NCI-H1048 (cell line): Measurements from ENCODE around the gene RPF1.
"Not testable (repeated sequence)": the region's sequence is repeated elsewhere in the genome, so short reads cannot be mapped to it uniquely, and the experiment has no call there.

Source experiments
- DNase-seq: peaks from one replicate; lab custom pipeline; 2025; lab: John Stamatoyannopoulos, UW

The RPF1 gene

DNA sequence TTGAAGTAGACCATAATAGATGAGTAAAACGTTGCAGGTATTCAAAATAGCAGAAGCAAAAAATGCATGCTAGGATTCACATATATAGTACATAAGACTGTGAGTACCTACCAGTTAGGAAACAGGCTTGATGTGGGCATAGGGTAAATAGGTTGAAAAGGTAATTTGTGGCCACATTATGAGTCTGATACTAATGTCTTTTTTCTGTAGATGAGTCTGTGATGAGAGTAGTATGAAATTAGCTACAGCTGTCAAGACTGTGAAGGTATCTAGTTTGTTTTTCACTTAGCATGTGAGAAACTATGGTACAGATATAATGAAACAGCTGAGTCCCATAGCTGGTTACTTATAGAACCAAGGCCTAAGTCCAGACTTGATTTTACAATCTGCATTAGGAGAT, 14.7 kb downstream of the RPF1 start:
- DNase-seq = no peak

DNA sequence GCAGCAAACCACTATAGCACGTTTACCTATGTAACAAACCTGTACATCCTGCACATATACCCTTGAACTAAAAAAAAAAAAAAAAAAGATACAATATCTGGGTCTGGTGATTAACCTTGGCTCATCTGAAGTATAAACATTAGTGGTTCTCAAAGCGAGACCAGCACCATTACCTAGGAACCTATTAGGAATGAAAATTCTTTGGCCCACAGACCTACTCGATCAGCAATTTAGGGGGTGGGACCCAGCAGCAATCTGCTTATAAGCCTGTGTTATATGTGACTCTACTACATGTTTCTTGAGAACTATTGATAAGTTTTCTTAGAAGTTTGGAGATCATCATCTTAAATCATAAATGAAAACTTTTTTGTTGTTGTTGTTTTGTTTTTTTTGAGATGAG, 17.4 kb downstream of the RPF1 start:
- DNase-seq = no peak

DNA sequence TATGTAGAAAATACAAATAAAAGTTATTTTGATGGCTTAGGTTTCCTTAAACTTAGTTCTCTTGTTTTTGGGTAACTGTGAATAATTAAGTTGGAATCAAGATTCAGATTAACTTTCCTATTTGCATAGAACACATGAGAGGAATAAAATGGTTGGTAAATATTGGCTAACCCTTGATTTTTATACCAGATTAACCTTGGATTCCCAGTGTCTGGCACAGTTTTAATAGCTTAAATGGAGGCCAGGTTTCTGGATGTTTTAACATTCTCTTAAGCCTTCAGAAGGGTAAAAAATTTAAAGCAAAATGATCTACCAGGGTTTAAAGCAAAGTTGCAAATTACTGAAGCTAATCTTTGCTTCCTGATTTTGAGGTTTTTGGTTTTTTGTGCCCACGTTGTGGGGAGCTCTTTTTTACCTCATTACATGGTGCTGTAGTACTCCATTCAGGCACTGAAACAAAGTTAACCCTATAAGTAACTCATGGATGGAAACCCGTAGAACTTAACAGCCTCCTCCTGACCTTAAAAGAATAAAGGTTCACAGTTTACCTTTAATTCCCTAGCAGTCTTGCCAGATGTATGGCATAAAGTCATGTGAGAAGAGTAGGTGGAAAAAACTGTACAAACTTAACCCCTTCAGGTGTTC, 18.7 kb downstream of the RPF1 start:
- no peak for DNase-seq

DNA sequence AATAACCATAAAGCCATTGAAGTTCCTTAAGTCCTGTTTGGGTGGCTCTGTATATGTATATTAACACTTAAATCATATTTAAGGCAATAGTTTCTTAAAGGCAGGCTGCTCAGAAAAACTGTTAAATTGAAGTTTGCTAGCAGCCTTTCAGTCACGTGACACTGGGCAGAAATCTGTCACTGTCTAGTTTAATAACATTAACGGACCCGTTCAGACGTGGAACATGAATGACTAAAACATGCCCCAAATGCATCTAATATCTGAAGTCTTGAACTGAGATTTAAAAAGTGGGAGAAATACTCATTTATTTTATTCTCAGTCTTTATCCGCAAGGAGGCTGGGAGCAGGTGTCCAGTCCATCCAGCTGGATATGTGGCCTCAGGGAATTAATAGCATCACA, 23.9 kb downstream of the RPF1 start:
- DNase-seq = no peak

DNA sequence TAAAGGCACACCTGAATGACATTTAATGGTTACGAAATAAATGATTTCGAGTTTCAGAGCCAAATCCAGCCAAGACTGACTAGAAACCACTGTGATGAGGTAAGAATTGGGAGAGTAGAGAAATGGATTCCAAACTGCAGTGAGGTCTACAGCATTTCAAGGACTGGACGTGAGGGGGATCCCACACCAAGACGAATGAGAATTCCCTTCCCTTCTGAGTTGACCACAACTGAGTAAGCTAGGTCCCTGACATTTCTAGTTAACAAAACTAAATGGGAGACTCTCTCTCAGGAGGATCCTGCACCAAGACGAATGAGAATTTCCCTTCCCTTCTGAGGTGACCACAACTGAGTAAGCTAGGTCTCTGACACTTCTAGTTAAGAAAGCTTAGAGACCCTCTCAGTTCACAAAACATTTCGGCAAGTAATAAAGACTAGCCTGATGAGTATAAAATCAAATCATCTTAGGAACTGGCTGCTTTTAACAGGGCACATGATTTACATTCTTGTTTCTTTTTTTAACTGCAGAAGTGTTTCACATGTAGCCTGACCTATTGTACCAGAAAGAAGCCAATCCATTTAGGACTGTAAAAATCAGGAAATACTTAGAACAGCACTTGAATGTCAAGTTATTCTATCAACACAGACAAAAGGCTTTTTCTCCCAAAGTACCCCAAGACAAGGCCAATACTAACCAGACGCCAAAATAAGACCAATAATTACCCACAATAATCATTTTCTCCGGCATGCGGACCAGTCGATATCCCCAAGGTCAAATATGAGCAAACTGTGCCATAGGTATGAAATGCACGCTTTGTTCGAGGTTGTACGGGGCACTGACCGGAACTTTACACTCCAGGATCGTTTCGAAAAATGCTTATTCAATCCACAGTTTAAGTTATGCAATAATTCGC, 25.8 kb downstream of the RPF1 start:
- DNase-seq = no peak

DNA sequence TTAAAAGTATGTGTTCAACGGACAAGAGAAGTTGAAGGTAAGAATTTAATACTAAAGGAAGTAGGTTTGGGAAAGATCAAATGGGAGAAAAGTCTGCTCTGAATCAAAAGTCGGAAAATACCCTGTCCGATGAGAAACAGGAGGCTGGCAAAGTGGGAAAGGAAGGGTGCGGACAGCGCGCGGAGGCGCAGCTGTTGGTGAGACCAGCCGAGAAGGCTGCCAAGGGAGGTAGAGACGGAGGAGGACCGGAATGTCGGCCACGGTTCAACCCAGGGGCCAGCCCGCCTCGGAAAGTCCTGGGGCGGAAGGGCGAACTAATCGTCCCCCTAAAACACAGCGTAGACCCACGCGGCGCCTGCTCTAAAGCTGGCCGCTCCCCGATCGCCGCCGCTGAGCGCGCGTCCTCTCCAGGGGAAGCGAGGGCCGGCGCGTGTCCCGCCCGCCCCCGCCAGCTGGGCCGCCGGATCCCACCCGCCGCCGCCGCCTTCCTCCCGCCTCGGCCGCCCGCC, 26.5 kb downstream of the RPF1 start:
- DNase-seq = no peak

DNA sequence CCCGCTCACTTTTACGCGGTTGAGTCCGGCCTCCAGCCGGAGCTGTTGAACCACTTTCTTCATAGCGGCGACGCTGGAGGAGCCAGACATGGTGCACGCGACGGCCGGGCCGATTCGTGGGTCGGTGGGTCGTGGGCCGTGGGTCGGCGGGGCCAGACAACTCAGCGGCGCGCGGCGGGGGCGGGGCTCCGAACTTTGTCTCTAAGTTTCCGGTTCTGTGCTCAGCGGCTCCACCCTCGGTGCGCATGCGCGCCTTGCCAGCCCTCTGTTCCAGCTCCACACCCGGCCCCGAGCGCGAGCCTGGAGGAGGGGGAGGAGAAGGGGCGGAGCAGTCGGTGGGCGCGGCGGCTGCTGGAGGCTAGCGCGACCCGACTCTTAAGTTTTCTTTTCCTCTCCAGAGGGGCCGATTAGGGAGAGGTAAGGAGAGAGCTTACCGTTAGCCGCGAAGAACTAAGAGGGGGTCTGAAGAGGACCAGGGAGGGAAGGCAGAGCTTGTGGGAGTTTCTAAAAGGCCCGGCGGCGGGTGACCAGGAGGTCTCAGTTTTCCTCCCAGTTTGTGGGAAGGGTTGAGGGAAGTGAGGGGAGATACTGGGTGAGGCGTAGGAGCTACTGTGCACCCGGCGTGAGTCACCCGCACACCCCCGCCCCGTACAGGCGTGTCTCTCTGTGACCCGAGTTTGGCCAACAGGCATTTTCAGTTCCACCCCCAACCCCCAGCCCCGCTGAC, 27.1 kb downstream of the RPF1 start, which contains the start of the genes GNG5 and SPATA1:
GNG5 (minus strand) TSS at position 580 of the 727 bp plus-strand sequence; CDS start at position 90, 490 bp downstream.
SPATA1 (plus strand) TSS at position 385 of the 727 bp plus-strand sequence. CDS start 9,974 bp downstream, outside the sequence.
- peak; percentile 94 for DNase-seq

DNA sequence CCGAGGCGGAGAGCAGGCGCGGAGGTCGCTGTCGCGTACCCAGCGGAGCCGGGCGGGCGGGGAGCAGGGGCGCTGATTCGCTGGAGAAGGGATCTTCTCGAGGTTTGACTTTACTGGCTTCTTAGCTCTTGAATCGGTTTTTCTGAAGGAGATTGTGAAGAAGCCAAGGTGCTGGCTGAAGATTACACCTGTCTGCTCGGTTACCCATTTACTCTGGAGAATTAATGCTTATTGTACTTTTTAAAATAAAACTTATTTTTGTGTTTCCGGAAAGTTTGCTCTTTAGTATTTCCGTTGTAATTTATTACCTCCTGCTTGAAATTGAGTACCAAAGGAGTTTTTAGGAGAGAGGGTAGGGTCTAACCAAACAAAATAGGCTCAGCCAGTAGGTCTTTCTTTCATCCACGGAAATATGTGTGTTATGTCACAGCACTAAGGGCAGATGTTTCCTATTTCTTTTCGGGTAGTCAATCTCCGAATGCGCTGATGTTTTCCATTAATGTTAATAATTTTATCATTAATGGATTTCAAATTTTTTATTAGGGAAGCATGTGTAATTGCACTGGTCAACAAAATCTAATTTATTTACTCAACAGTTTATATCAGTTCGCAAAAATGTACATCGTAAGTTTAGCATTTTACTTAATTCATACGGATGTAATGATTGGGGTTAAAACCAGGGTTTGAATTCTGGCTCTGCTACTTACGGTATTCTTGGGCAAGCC, 27.8 kb downstream of the RPF1 start:
- DNase-seq = no peak

DNA sequence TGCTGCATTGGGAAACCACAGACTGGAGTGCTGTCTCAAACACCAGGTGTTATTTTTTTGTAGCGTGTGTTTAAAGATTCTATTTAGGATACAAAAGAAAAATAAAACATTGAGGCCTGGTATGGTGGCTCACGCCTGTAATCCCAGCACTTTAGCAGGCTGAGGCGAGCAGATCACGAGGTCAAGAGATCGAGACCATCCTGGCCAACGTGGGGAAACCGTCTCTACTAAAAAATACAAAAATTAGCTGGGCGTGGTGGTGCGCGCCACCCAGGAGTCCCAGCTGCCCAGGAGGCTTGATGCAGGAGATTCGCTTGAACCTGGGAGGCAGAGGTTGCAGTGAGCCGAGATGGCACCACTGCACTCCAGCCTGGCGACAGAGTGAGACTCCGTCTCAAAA, 28.8 kb downstream of the RPF1 start:
- DNase-seq = not testable (repeated sequence)

DNA sequence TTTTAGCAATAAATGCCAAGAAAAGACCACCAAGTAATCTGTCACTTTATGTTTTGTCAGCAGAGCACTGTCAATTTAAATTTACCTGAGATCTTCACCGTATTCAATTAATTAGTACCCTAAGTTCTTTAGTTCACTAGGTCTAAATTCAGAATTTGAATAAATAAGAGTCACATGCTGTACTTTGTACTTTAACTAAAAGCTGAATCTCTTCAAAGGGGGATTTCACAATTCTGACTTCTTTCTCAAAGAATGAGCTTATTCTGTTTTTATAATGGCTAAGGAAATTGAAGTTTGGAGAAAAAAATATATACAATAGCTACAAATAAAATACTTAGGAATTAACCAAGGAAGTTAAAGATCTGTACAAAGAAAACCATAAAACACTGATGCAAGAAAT, 29.4 kb downstream of the RPF1 start:
- DNase-seq = no peak

DNA sequence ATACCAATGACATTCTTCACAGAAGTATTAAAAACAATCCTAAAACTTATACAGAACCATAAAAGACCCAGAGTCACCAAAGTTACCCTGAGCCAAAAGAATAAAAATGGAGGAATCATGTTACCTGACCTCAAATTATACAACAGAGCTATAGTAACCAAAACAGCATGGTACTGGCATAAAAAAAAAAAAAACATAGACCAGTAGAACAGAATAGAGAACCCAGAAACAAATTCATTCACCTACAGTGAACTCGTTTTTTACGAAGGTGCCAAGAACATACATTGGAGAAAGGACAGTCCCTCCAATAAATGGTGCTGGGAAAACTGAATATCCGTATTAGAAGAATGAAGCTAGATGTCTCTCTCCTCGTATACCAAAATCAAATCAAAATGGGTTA, 30.0 kb downstream of the RPF1 start:
- no peak for DNase-seq

DNA sequence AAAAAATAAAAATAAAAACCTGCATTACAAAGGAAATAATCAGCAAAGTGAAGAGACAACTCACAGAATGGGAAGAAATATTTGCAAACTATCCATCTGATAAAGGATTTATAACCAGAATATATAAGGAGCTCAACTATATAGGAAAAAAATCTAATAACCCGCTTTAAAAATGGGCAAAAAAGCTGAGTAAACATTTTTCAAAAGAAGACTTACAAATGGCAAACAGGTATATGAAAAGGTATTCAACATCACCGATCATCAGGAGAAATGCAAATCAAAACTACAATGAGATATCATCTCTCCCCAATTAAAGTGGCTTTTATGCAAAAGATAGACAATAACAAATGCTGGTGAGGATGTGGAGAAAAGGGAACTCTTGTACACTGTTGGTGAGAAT, 31.1 kb downstream of the RPF1 start:
- no peak for DNase-seq

DNA sequence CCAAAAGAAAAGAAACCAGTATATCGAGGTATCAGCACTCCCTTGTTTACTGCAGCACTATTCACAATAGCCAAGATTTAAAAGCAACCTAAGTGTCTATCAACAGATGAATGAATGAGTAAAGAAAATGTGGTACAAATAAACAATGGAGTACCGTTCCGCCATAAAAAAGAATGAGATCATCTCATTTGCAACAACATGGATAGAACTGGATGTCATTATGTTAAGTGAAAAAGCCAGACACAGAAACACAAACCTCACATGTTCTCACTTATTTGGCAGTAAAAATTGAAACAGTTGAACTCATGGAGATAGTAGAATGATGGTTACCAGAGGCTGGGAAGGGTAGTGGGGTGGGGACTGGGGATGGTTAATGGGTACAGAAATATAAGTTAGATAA, 31.6 kb downstream of the RPF1 start:
- no peak for DNase-seq

DNA sequence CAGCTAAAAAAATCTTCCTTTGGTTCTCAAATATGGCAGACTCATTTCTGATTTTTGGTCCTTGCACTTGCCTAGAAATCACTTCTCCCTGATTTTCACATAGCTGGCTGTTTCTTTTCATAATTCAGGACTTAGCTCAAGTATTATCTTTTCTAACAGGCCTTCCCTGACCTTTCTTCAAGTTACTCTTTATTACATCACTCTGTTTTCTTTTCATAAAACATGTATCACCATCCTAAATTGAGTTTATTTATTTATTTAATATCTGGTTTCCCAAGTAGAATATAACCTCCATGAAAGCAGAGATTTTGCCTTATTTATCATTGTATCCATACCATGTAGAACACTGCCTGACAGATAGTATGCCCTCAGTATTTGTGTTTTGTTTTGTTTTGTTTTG, 45.5 kb downstream of the RPF1 start:
- DNase-seq = no peak

DNA sequence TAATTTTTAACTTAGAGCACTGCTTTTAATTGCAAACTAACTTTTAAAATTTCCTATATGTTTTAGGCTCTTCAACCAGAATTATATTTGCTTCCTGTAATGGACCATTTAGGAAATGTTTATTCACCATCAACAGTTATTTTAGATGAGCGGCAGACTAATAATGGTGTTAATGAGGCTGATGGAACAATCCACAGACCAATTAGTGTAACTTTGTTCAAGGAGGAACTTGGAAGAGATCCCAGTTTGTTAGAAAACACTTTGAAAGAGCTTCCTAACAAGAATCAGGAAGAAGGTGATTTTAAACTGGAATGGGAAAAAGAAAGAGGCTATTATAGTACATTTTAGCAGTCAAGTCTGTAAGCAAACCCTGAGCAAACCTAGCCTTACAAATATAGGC, 46.7 kb downstream of the RPF1 start:
- DNase-seq = no peak

DNA sequence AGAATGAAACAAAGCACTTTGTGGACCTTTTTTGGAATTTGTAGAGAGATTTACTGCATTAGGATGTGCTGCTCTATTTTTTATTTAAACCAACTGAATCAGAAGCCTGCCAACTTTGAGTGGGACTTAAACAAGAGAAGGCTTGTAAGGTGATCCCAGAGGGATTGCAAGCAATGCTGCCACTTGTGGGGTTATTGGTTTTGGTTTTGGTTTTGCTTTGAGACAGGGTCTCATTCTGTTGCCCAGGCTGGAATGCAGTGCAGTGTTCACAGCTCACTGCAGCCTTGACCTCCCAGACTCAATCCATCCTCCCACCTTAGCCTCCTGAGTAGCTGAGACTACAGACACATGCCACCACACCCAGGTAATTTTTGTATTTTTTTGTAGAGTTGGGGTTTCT, 59.5 kb downstream of the RPF1 start:
- DNase-seq = no peak

DNA sequence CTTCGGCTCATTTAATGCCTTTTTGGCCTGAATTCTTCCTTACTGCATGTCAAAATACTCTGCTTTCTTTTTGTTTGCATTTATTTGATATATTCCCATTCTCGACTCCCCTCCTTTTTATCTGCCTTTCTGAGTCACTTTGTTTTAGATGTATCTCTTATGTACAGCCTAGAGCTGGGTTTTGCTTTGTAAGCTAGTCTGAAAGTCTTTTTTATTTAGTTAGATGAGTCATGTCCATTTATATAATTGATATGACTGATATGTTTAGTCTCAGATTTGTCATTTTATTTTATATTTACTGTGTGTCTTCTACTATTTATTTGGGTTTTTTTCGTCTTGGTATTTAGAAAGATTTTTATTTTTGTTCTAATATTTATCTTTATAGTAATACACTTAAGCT, 60.9 kb downstream of the RPF1 start:
- no peak for DNase-seq

DNA sequence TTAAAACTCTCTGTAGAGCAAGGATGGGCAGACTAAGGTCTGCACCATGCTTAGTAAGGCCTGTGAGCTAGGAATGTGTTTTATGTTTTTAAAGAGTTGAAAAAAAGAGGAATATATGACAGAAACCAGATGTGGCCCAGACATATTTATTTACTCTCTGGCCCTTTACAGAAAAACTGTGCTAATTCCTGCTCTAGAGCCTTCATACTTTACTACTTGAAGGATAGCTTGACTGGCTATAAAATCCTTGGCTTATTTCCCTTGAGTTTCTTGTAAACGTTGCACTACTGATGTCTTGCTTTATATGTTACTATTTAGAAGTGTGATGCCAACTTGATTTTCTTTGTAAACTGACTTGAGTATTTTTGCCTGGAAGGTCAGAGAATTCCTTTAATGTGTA, 61.7 kb downstream of the RPF1 start:
- no peak for DNase-seq

DNA sequence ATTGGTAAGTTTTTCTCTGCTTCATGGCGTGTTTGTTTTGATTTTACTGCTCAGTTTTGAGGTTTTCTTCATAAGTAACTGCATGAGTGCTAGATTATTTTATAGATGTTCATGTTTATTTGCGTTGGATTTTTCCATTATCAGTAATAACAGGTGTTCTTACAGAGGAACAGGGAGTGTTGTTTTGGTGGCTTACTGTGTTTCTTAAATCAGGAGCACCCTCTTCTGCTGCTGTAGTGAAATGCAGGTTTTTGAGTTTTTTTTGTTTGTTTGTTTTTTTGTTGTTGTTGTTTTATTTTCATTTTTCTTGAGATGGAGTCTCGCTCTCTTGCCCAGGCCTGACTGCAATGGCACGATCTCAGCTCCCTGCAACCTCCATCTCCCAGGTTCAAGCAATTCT, 62.6 kb downstream of the RPF1 start:
- DNase-seq = no peak
